ENCODE results near the gene INTS1. TPM values are rescaled to one million over a fixed set of nuclear protein-coding genes. Genes with fewer than 3 reads are reported as not detected.

The INTS1 gene
- total RNA-seq, 6 donors from 2014 or later = 38.6 to 215 (median 72.3) TPM

DNA sequence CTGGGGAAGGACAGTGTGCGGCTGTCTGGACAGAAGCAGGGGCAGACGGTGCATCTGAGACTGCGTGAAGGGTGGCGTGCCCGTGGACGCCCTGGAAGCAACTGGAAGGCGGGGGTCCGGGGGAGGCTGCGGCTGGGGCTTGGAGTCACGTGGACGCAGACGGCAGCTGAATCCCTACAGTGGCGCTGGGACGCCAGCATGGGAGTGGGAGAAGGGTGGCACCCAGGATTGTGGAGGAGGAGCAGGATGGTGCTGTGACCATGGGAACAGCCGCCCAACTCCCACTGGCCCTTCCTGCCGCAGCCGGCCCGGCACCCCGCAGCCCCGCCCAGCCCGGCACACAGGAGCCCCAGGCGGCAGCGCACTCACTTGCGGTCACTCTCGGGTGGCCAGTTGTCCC lies 9.7 kb downstream of the INTS1 start:
- Histone ChIP-seq H3K4me3 (no peak overlapping the region), H3K9me3 (no peaks in the 10 kb centered on the region), H3K4me1 (no peaks in the 10 kb centered on the region), H3K27me3 (no peaks in the 10 kb centered on the region), H3K27ac (no peak overlapping the region), H3K36me3 (peaks cover 23 to 100% (median 86%) of the 10 kb centered on the region in 4 donors)
- TF ChIP-seq POLR2AphosphoS5 (IDR thresholded peaks at IDR 0.05) (no peak), CTCF (IDR thresholded peaks at IDR 0.05) (no peak), POLR2A (IDR thresholded peaks at IDR 0.05) (no peak), EP300 (IDR thresholded peaks at IDR 0.05) (no peak)
- ATAC-seq (ENCODE audit: low FRiP score in 2 of 2) = no peak
- peak in 1 of 2 donors; percentile 71 for DNase-seq
- WGBS, 2 donors = 90 to 94% methylated on average over 17 to 25 of the region's 25 CpGs

DNA sequence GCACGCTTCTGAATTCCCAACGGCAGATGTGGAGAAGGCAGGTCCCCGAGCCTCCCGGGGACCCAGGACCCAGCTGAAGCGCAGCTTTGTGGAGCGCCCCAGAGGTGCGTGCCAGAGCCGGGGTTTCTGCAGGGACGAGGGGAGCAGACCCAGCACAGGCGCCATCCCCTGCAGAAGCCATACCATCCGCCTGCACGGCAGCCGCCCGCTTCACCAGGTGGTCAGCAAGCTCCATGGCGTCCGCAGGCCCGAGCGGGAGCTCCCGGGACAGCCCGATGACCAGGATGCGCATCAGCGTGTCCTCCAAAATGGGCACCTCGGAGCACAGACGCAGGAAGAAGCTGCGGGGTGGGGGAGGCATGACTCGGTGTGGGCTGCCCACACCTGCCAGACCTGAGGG lies 10.6 kb downstream of the INTS1 start:
- DNase-seq (peak in 1 of 2 donors; percentile 81), ATAC-seq (ENCODE audit: low FRiP score in 2 of 2) (no peak)
- no peaks in the 10 kb centered on the region for H3K4me1 ChIP-seq
- H3K36me3 ChIP-seq = peaks cover 17 to 100% (median 86%) of the 10 kb centered on the region in 4 donors
- H3K4me3 ChIP-seq = no peak overlapping the region
- H3K27me3 ChIP-seq = no peaks in the 10 kb centered on the region
- no peak overlapping the region for H3K27ac ChIP-seq
- 94 to 96% methylated on average over 16 to 26 of the region's 26 CpGs for WGBS, 2 donors
- no peaks in the 10 kb centered on the region for H3K9me3 ChIP-seq
- TF ChIP-seq CTCF (IDR thresholded peaks at IDR 0.05) (no peak), EP300 (IDR thresholded peaks at IDR 0.05) (no peak), POLR2AphosphoS5 (IDR thresholded peaks at IDR 0.05) (no peak), POLR2A (IDR thresholded peaks at IDR 0.05) (no peak)

GRCh38 chr7:1493129-1493528 lies 11.1 kb downstream of the INTS1 start:
- H3K4me3 ChIP-seq = no peak overlapping the region
- WGBS, 2 donors = 94 to 95% methylated on average over 20 of the region's 20 CpGs
- TF ChIP-seq POLR2AphosphoS5 (IDR thresholded peaks at IDR 0.05) (no peak), EP300 (IDR thresholded peaks at IDR 0.05) (no peak), CTCF (IDR thresholded peaks at IDR 0.05) (no peak), POLR2A (IDR thresholded peaks at IDR 0.05) (no peak)
- no peaks in the 10 kb centered on the region for H3K4me1 ChIP-seq
- H3K27me3 ChIP-seq = no peaks in the 10 kb centered on the region
- H3K9me3 ChIP-seq = no peaks in the 10 kb centered on the region
- ATAC-seq (ENCODE audit: low FRiP score in 2 of 2) (no peak), DNase-seq (peak in 1 of 2 donors; percentile 54)
- H3K36me3 ChIP-seq = peaks cover 14 to 100% (median 86%) of the 10 kb centered on the region in 4 donors
- H3K27ac ChIP-seq = no peak overlapping the region

DNA sequence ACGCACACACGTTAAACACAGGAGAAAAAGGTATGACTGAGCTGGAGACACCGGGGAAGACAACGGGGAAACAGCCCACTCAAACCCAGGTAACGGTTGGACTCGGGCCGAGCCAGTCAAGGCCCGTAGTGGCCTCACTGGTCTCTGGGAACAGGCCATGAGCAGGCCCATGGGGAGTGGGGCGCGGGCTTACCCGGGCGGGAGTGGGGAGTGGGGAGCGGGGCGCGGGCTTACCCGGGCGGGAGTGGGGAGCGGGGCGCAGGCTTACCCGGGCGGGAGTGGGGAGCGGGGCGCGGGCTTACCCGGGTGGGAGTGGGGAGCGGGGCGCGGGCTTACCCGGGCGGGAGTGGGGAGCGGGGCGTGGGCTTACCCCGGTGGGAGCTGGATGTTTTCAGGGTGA lies 11.5 kb downstream of the INTS1 start:
- Histone ChIP-seq H3K36me3 (peaks cover 14 to 100% (median 86%) of the 10 kb centered on the region in 4 donors), H3K27me3 (no peaks in the 10 kb centered on the region), H3K4me1 (no peaks in the 10 kb centered on the region), H3K27ac (no peak overlapping the region), H3K4me3 (no peak overlapping the region), H3K9me3 (no peaks in the 10 kb centered on the region)
- WGBS, 2 donors = 89 to 91% methylated on average over 25 to 33 of the region's 33 CpGs
- no peak for ATAC-seq (ENCODE audit: low FRiP score in 2 of 2)
- TF ChIP-seq POLR2A (IDR thresholded peaks at IDR 0.05) (no peak), CTCF (IDR thresholded peaks at IDR 0.05) (no peak), EP300 (IDR thresholded peaks at IDR 0.05) (no peak), POLR2AphosphoS5 (IDR thresholded peaks at IDR 0.05) (no peak)
- DNase-seq = peak in 1 of 2 donors; percentile 64

- Histone ChIP-seq H3K27ac (no peak overlapping the region), H3K27me3 (no peaks in the 10 kb centered on the region), H3K4me3 (no peak overlapping the region), H3K9me3 (no peaks in the 10 kb centered on the region), H3K4me1 (no peaks in the 10 kb centered on the region), H3K36me3 (peaks cover 19 to 100% (median 86%) of the 10 kb centered on the region in 4 donors)
- WGBS, 2 donors = 91 to 99% methylated on average over 9 to 10 of the region's 10 CpGs
- ATAC-seq (ENCODE audit: low FRiP score in 2 of 2) (no peak), DNase-seq (no peak)
- TF ChIP-seq POLR2A (IDR thresholded peaks at IDR 0.05) = no peak
- no peak for TF ChIP-seq EP300 (IDR thresholded peaks at IDR 0.05)
- TF ChIP-seq CTCF (IDR thresholded peaks at IDR 0.05) = no peak
- TF ChIP-seq POLR2AphosphoS5 (IDR thresholded peaks at IDR 0.05) = no peak
Observed at GRCh38 chr7:1492221-1492620, 12.0 kb downstream of the INTS1 start.
